ENCODE measurements around the gene PLXNA2.

Gene PLXNA2

GRCh38 chr1:208264469-208265121 lies 20.4 kb upstream of the PLXNA2 start:
- DNase-seq = no peak

- no peak for DNase-seq
Measured at GRCh38 chr1:208261874-208262273, 17.7 kb upstream of the PLXNA2 start.

GRCh38 chr1:208258277-208258676 lies 14.1 kb upstream of the PLXNA2 start:
- no peak for DNase-seq

GRCh38 chr1:208257351-208257750 lies 13.2 kb upstream of the PLXNA2 start:
- no peak for DNase-seq

- no peak for DNase-seq
Measured at GRCh38 chr1:208256556-208256955, 12.4 kb upstream of the PLXNA2 start.

GRCh38 chr1:208256091-208256490 lies 11.9 kb upstream of the PLXNA2 start:
- no peak for DNase-seq

GRCh38 chr1:208254862-208255261 lies 10.7 kb upstream of the PLXNA2 start:
- no peak for DNase-seq

- DNase-seq = no peak
Measured at GRCh38 chr1:208254376-208254775, 10.2 kb upstream of the PLXNA2 start.

- no peak for DNase-seq
Measured at GRCh38 chr1:208252836-208253576, 8.8 kb upstream of the PLXNA2 start.

GRCh38 chr1:208251911-208252835 lies 8.0 kb upstream of the PLXNA2 start:
- peak in 2 of 3 experiments; percentile 70 to 84 for DNase-seq

- no peak for DNase-seq
Measured at GRCh38 chr1:208251015-208251414, 6.8 kb upstream of the PLXNA2 start.

- DNase-seq = peak in 1 of 3 experiments; percentile 32
Measured at GRCh38 chr1:208250613-208251012, 6.4 kb upstream of the PLXNA2 start.

GRCh38 chr1:208248991-208249696 lies 5.0 kb upstream of the PLXNA2 start:
- DNase-seq = no peak

GRCh38 chr1:208248307-208248801 lies 4.2 kb upstream of the PLXNA2 start:
- DNase-seq = no peak

GRCh38 chr1:208247696-208248095 lies 3.5 kb upstream of the PLXNA2 start:
- DNase-seq = no peak

- DNase-seq = peak; percentile 79 to 96 (median 83)
Measured at GRCh38 chr1:208245185-208245705, 1.1 kb upstream of the PLXNA2 start.

- DNase-seq = peak in 1 of 3 experiments; percentile 86
Measured at GRCh38 chr1:208243527-208243966, 637 bp downstream of the PLXNA2 start.

- peak; percentile 30 to 86 (median 75) for DNase-seq
Measured at GRCh38 chr1:208242941-208243526, 1.1 kb downstream of the PLXNA2 start.

GRCh38 chr1:208242146-208242545 lies 2.0 kb downstream of the PLXNA2 start:
- no peak for DNase-seq

GRCh38 chr1:208241512-208241911 lies 2.7 kb downstream of the PLXNA2 start:
- no peak for DNase-seq

GRCh38 chr1:208240662-208241355 lies 3.4 kb downstream of the PLXNA2 start:
- no peak for DNase-seq

All from NCI-H1417 (cell line).